Right lung (tissue), 5 donors: Measurements from ENCODE around the gene EPHA4. TPM values are rescaled to one million over a fixed set of nuclear protein-coding genes. Genes with fewer than 3 reads are reported as not detected.

Source experiments
- DNase-seq, 2 donors: peaks; one replicate each; pipeline ENCODE4 v3.0.0-alpha.2; 2013
- polyA plus RNA-seq, 5 donors: library from polyadenylated mRNA; unstranded; fragments of 120-200 nt; gene quantifications; one replicate each; pipeline versions ENCODE4 v1.2.1 to v1.2.3, GENCODE V29; 2013; ENCODE audit warnings: inconsistent platforms in 1 of 5, low replicate concordance in 1 of 5; ENCODE audit not compliant: insufficient read length in 5 of 5, insufficient read depth in 1 of 5

Gene EPHA4
- polyA plus RNA-seq, 5 donors, result 18.6 to 28.5 (median 27.8) TPM

- DNase-seq, result no peak
Measured at GRCh38 chr2:221477714-221478484, 94.2 kb downstream of the EPHA4 start.

- no peak for DNase-seq
Measured at GRCh38 chr2:221476195-221476594, 95.9 kb downstream of the EPHA4 start.

GRCh38 chr2:221473451-221473850 is 98.7 kb downstream of the EPHA4 start:
- no peak for DNase-seq

- no peak for DNase-seq
Measured at GRCh38 chr2:221468317-221468716, 103.8 kb downstream of the EPHA4 start.

DNA sequence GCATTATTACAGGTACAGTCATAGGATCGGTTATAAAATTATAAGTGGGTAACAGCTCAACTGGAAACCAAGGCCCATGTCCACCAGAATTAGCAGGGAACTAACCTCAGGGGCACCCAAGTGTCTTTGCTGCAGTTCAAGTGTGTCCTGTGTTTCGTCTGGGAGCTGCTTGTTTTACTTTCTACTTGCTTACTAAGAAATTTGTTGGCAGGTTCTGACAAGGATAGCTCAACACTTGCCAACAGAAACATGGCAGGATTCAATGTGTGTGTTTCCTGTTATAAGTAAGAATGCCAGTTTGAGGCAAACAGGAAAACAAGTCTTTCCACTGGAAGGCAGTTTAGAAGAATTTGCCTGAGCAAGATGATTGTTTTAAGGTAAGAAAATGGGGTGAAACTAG is 104.5 kb downstream of the EPHA4 start:
- no peak for DNase-seq

DNA sequence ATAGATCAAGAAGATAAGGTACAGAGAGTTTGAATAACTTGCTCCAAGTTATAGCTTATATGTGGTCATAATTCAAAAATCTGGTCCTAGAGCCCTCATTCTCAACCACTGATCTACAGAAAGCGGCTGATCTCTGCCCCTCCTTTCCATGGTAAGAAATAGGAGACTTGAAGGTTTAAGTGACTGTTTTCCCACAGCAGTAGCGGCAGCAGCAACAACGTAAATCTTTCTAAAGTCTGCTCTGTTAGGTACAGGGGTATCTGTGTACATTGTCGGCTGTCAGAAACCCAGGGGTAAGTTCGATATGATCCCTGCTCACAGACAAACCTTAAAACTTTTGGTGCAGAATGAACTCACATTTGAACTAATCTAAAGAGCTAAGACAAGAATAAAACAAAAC is 105.4 kb downstream of the EPHA4 start:
- DNase-seq, result no peak

DNA sequence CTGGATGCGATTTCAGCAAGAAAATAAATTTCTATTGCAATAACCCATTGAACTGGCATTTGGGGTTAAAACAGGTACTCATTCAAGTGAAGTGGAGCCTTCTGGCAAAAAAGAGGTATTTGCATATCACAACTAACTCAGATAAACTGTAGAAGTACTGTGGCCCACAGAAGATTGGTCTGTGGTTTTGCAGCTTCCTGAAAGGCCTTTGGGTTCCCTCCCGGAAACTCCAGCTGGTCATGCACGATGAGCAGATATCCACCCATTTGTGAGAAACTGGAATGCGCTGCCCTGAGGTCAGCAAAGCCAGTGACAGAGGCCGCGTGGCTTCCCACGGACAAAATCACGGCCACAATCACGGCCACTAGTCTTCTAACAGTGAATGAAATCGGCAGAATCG is 106.3 kb downstream of the EPHA4 start:
- DNase-seq, result no peak

DNA sequence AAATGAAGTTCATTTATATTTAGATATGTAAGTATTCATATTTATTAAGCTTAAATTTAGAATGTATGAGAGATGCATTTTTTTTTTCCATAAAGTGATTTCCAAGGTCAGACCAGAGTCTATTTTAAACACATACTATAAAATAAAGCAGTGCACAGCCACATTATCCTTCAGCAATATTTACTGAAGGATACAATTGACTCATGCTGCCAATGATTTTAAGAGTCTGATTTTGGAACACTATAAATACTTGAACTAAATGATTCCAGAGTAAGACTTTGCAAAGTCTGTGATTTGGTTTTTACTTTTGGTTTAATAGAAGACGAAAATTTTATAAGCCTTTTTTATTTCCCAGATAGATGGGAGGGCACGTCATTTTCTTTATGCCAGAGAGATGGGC is 107.1 kb downstream of the EPHA4 start:
- DNase-seq, result no peak

GRCh38 chr2:221463241-221463896 is 108.7 kb downstream of the EPHA4 start:
- no peak for DNase-seq

GRCh38 chr2:221461901-221462300 is 110.2 kb downstream of the EPHA4 start:
- DNase-seq, result no peak

DNA sequence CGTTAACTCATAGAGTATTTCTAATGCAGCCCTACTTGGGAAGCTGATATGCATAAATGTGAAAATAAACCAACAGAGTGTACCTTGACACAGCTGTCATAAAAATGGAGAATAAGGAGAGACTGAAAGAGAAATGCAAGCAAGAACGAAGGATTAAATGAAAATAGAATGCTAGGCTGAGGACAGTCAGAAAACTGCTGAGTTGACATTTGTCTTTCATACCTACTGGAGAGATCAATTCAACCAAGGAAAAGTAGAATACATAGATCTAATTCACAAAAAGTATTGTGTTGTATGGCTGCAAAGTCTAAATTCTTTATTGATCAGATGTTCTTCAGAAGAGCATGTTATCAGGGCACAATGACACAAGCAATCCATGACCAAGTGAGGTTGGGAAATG is 112.0 kb downstream of the EPHA4 start:
- no peak for DNase-seq

DNA sequence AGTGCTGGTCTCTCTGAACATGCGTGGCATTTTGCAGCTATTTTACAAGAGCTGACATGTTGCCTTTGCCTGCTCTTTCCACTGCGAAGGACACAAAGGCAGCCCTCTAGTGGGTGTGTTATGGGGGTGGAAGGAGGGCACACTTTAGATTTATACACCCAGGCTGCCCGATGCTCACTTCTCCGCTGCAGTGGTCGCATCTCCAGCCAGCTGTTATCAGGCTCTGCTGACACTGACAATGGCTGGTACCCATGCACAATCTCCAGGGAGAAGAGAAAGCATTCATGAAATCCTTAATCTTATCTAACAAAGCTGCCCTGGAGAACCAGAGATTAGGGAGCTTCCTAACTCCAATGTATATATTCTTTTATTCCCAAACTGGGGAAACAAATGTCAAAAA is 113.5 kb downstream of the EPHA4 start:
- no peak for DNase-seq

- DNase-seq, result no peak
Measured at GRCh38 chr2:221455214-221455613, 116.9 kb downstream of the EPHA4 start.

GRCh38 chr2:221454459-221455105 is 117.5 kb downstream of the EPHA4 start:
- no peak for DNase-seq

GRCh38 chr2:221451862-221452788 is 120.0 kb downstream of the EPHA4 start:
- no peak for DNase-seq

DNA sequence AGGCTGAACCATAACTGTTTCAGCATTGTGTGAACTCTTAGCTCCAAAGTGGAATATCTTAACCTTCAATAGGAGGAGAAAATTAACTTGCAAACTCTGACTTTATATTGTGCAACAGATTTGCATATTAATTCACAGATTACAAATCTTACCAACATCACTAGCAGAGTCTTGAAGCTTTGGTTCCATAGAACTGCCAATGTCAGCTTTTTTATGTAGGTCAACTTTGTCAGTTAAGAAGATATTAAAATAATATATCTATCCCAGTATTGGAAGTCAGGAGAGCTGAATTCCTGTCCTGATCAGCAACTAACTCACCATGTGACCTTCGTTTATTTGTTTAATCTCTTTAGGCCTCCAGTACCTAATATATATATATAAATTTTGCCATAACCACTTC is 121.8 kb downstream of the EPHA4 start:
- no peak for DNase-seq

GRCh38 chr2:221449406-221449805 is 122.7 kb downstream of the EPHA4 start:
- DNase-seq, result no peak

DNA sequence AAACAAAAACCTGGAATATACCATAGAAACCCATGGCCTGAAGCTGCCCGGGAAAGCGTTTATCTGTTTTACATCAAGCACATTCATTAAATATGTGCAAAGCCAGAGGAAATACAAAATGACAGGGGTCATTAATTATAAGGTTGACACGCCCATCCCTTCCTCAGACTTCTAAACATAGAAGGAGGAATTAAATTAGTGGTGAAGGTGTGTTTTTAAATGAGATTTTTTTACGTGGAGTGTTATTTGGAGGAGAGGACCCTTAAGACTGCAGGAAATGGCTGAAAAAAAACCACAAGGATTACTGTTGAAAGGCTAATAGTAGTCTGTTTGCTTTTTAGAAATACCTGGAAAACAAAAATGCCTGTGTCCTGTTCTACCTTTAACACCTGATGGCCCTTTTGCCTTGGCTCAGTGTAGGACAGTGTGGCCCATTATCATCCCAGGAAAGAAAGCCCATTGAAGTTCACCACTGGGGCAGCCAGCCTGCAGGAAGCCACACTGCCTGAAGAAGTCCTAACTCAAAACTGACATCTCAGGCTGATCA is 123.2 kb downstream of the EPHA4 start:
- DNase-seq, result no peak

GRCh38 chr2:221448057-221448843 is 123.9 kb downstream of the EPHA4 start:
- no peak for DNase-seq

DNA sequence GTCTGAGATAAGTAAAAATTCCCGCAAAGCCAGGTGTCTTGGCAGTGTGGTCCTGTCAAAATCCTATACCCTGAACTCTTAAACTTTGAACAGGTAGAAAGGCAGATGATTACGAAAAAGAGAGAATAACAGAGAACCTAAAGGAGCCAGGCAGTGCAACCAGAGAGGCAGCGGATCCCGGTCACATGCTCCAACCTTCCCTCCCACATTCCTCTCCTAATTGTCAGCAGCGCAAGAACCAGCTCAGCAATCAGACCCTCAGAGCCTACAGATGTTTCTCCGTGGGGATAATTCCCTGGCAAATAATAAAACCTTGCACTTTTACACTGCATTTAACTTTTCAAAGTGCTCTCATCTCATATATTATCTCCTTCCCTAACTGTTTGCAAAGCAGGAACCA is 124.8 kb downstream of the EPHA4 start:
- no peak for DNase-seq

GRCh38 chr2:221446140-221446539 is 126.0 kb downstream of the EPHA4 start:
- DNase-seq, result no peak
